HFF-Myc (cell line): ENCODE data around the gene EHD4.

ENCODE experiments used
- DNase-seq: peaks from one replicate; pipeline ENCODE4 v3.0.0-alpha.2; 2011; ENCODE audit warnings: low read depth; ENCODE audit errors: extremely low read depth
- H3K4me3 ChIP-seq: replicated peaks from 2 replicates; pipeline ENCODE4 v1.5.1; 2011; ENCODE audit warnings: low read depth, mild to moderate bottlenecking, control low read depth, low read length
- CTCF ChIP-seq: IDR thresholded peaks from 2 replicates; pipeline ENCODE4 v1.5.1; 2012; ENCODE audit warnings: mild to moderate bottlenecking, low read depth, low read length, control low read depth; ENCODE audit errors: missing control alignments

The EHD4 gene

GRCh38 chr15:41852736-41853590, 119.4 kb downstream of the EHD4 start:
- no peak for DNase-seq
- H3K4me3 ChIP-seq = no peak overlapping the region
- no peak for TF ChIP-seq CTCF

- TF ChIP-seq CTCF = no peak
- no peak for DNase-seq
- no peak overlapping the region for H3K4me3 ChIP-seq
Measured at GRCh38 chr15:41851755-41852370, 120.5 kb downstream of the EHD4 start.

GRCh38 chr15:41851167-41851523, 121.2 kb downstream of the EHD4 start:
- H3K4me3 ChIP-seq = no peak overlapping the region
- no peak for DNase-seq
- TF ChIP-seq CTCF = no peak

GRCh38 chr15:41850482-41851166, 121.7 kb downstream of the EHD4 start:
- no peak for TF ChIP-seq CTCF
- DNase-seq = no peak
- no peak overlapping the region for H3K4me3 ChIP-seq

GRCh38 chr15:41849861-41850260, 122.5 kb downstream of the EHD4 start:
- no peak for DNase-seq
- no peak for TF ChIP-seq CTCF
- no peak overlapping the region for H3K4me3 ChIP-seq

GRCh38 chr15:41849204-41849603, 123.2 kb downstream of the EHD4 start:
- DNase-seq = no peak
- no peak for TF ChIP-seq CTCF
- no peak overlapping the region for H3K4me3 ChIP-seq
